Kidney tubule cell (primary cell): ENCODE results near the gene NMD3.
"Not testable (repeated sequence)": the region's sequence is repeated elsewhere in the genome, so short reads cannot be mapped to it uniquely, and the experiment has no call there.

Experiments
- DNase-seq: peaks from one replicate; pipeline ENCODE4 v3.0.0-alpha.2; 2018; ENCODE audit warnings: low spot score

NMD3 gene

GRCh38 chr3:161282387-161282786 lies 61.3 kb downstream of the NMD3 start:
- DNase-seq = not testable (repeated sequence)

DNA sequence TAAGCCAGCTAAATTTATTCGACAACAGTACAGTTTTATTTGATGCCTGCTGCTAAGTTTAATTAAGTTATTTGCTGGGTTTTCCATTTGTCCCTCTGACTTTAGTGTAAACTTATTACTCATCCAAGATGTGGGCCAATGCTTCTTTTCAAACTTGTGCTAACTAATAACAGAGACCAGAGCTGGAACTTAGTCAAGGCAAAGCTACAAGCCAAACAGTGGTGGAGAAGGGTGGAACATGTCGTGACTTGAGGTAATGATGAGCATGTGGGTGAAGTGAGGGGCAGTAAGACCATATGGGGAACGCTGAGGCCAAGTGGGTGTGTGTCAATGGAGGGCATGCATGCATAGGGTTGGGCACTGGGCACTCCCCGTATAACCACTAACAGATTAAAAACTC lies 63.9 kb downstream of the NMD3 start:
- DNase-seq = no peak

DNA sequence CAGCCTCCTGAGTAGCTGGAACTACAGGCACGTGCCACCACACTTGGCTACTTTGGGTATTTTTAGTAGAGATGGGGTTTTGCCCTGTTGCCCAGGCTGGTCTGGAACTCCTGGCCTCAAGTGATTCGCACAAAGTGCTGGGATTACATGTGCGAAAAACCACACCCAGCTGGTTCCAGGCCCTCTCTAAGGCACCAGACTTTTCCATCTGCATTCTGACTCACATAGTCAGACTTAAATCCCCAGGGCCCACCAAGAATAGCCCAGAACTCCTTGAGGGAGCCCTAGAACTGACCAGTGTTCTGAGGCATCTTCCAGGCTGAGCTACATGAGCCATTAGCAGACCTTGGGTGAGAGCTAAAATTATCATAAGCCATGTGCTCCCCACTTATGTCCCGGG lies 68.1 kb downstream of the NMD3 start:
- no peak for DNase-seq

- peak; percentile 85 for DNase-seq
Measured at GRCh38 chr3:161291191-161291901, 70.2 kb downstream of the NMD3 start.

DNA sequence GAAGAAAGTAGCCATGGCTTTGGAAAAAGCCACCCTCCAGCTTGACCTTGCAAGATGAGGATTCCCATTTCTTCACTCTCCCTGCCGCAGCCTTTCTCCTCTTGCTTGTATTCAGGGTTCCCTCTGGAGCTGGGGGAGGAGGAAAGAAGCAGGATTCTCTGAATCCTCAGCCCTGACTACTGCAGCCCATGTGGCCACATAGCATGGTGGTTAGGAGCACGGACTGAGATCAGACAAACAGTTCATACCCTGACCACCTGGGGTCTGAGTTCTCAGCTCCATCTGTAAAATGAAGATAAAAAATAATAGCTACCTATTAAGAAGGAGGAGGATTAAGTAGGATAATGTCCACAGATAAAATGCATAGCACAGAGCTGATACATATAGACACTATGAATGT lies 72.3 kb downstream of the NMD3 start:
- no peak for DNase-seq

- peak; percentile 84 for DNase-seq
Measured at GRCh38 chr3:161295325-161295724, 74.2 kb downstream of the NMD3 start.

GRCh38 chr3:161296814-161297213 lies 75.7 kb downstream of the NMD3 start:
- no peak for DNase-seq
